Bronchial epithelial cell (primary cell): ENCODE measurements around the gene C13orf46. TPM values are rescaled to one million over a fixed set of nuclear protein-coding genes. Genes with fewer than 3 reads are reported as not detected.
A peak's percentile ranks its signal among the peaks of the same experiment; 100 is the strongest.
"Not testable (repeated sequence)": the region's sequence is repeated elsewhere in the genome, so short reads cannot be mapped to it uniquely, and the experiment has no call there.

ENCODE experiments used
- DNase-seq: peaks from one replicate; pipeline ENCODE4 v3.0.0-alpha.2; 2010; ENCODE audit warnings: low read depth
- FAIRE-seq: peaks from 2 replicates; lab custom pipeline; 2011; peaks lifted over from hg19 to GRCh38; lab: Jason Lieb, UNC
- H3K27me3 ChIP-seq: 2 replicates; pipeline ENCODE4 v1.5.1; 2011; ENCODE audit warnings: low read length; ENCODE audit not compliant: control insufficient read depth, insufficient read depth
- H3K36me3 ChIP-seq: 2 replicates; pipeline ENCODE4 v1.5.1; 2011; ENCODE audit warnings: low read length; ENCODE audit not compliant: control insufficient read depth, insufficient read depth
- H3K4me3 ChIP-seq: 2 replicates; pipeline ENCODE4 v1.5.1; 2011; ENCODE audit warnings: mild to moderate bottlenecking, low read depth, low read length, control low read depth
- total RNA-seq: library from RNA; depleted of rRNA; stranded (reverse); fragments of >200 nt; gene quantifications from 2 replicates; pipeline ENCODE4 v1.2.1, GENCODE V29; 2014
- TF ChIP-seq, protein P1 (sequence below): IDR thresholded peaks from 2 replicates; pipeline ENCODE4 v1.5.1; 2011; ENCODE audit warnings: mild to moderate bottlenecking, moderate library complexity, low read length, control low read depth, inconsistent platforms; ENCODE audit not compliant: insufficient read depth, severe bottlenecking

Gene C13orf46
- total RNA-seq, 1 donor from 2014 or later = not detected

GRCh38 chr13:113991191-113991669 lies 17.4 kb upstream of the C13orf46 start:
- TF ChIP-seq, protein P1, sequence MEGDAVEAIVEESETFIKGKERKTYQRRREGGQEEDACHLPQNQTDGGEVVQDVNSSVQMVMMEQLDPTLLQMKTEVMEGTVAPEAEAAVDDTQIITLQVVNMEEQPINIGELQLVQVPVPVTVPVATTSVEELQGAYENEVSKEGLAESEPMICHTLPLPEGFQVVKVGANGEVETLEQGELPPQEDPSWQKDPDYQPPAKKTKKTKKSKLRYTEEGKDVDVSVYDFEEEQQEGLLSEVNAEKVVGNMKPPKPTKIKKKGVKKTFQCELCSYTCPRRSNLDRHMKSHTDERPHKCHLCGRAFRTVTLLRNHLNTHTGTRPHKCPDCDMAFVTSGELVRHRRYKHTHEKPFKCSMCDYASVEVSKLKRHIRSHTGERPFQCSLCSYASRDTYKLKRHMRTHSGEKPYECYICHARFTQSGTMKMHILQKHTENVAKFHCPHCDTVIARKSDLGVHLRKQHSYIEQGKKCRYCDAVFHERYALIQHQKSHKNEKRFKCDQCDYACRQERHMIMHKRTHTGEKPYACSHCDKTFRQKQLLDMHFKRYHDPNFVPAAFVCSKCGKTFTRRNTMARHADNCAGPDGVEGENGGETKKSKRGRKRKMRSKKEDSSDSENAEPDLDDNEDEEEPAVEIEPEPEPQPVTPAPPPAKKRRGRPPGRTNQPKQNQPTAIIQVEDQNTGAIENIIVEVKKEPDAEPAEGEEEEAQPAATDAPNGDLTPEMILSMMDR = no peak

GRCh38 chr13:113990321-113990837 lies 16.5 kb upstream of the C13orf46 start:
- H3K36me3 ChIP-seq = no peaks in the 10 kb centered on the region
- DNase-seq (no peak), FAIRE-seq (peak; percentile 79)
- no peaks in the 10 kb centered on the region for H3K27me3 ChIP-seq
- TF ChIP-seq, protein P1 = no peak
- no peak overlapping the region for H3K4me3 ChIP-seq

More at GRCh38 chr13:113991191-113991669, 17.4 kb upstream of the C13orf46 start:
- no peaks in the 10 kb centered on the region for H3K36me3 ChIP-seq
- DNase-seq (no peak), FAIRE-seq (no peak)
- no peaks in the 10 kb centered on the region for H3K27me3 ChIP-seq
- no peak overlapping the region for H3K4me3 ChIP-seq

DNA sequence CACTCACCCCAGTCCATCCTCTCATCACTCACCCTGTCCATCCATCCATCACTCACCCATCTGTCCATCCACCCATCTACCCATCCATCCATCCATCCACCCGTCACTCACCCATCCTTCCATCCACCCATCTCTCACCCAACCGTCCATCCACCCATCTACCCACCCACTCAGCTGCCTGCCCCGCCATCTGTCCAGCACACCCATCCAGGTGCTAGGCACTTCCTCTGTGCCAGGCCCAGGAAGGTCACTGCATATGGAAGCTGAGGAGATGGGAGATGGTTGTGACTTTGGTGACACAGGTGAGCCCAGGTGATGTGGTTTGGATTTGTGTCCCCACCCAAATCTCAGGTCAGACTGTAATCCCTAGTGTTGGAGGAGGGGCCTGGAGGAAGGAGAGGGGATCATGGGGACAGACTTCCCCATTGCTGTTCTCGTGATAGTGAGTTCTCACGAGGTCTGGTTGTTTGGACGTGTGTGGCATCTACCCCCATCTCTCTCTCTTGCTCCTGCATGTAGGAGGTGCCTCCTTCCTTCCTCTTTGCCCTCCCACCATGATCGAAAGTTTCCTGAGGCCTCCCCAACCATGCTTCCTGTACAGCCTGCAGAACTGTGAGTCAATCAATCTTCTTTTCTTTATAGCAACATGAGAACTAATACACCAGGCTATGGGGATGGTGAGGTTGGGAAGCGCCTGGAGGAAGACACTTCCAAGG lies 15.9 kb upstream of the C13orf46 start:
- no peak for DNase-seq
- no peaks in the 10 kb centered on the region for H3K27me3 ChIP-seq
- no peak overlapping the region for H3K4me3 ChIP-seq
- H3K36me3 ChIP-seq = no peaks in the 10 kb centered on the region
- TF ChIP-seq, protein P1 = no peak
- no peak for FAIRE-seq

- not testable (repeated sequence) for DNase-seq, H3K27me3 ChIP-seq, H3K4me3 ChIP-seq, H3K36me3 ChIP-seq, FAIRE-seq
Measured at GRCh38 chr13:113988859-113989258, 15.0 kb upstream of the C13orf46 start.

GRCh38 chr13:113982296-113982661 lies 8.4 kb upstream of the C13orf46 start:
- TF ChIP-seq, protein P1 = no peak
- Histone ChIP-seq H3K4me3 (no peak overlapping the region), H3K27me3 (no peaks in the 10 kb centered on the region), H3K36me3 (no peaks in the 10 kb centered on the region)
- FAIRE-seq (no peak), DNase-seq (no peak)

DNA sequence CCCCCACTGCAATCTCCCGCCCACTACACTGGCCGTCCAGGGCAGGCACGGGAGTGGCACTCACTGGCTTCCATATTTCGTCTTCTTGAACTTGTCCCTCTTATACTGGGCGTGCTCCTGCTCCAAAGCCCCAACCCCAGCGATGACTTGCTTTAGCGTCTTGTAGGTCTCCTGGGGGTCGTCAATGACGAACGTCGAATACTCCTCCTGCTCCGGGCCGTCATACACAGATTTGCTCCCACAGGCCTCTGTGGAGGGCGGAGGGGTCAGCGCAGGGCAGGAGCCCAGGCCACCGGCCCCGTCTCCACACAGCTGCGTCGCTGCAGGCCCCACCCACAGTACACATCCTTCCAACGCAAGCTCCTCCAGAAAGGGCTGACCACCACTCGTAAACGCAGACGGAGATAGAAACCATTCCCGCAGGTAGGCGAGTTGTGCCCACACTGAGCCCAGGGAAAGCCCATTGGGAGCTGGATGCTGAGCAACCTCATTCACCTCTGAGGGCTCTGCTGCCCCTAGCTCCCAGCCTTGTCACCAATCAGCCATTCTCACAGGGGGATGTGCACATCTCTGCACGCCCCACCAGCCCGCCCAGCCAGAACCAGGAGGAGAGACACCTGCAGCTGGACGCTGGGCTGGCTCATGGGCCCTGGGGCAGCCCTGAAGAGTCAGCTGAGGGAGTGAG lies 7.9 kb upstream of the C13orf46 start:
- TF ChIP-seq, protein P1 = no peak
- FAIRE-seq (no peak), DNase-seq (no peak)
- H3K4me3 ChIP-seq = no peak overlapping the region
- H3K36me3 ChIP-seq = no peaks in the 10 kb centered on the region
- H3K27me3 ChIP-seq = no peaks in the 10 kb centered on the region
